ENCODE results near the gene TMEM135. TPM values are rescaled to one million over a fixed set of nuclear protein-coding genes. Genes with fewer than 3 reads are reported as not detected.

Gene TMEM135
- total RNA-seq, 1 donor from 2014 or later = 33.9 TPM

DNA sequence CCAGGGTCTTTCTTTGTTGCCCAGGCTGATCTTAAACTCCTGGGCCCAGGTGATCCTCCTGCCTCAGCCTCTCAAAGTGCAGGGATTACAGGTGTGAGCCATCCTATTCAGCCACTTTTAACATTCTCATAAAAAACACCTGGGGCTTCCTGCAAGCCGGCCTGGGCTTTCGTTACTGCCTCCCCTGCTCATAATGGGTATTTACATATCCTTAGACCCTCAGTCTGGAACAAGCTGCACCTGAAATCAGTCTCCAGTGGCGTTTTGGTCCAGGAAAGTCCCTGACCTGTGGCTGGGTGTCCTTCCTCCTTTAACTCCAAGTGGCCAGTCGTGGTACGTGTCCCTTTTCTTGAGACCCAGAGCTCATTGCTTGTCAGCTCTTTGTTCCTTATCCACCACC lies 320.7 kb downstream of the TMEM135 start:
- Mint-ChIP-seq H3K4me1 (ENCODE audit: unreplicated experiment) (no peaks in the 10 kb centered on the region), H3K9me3 (no peaks in the 10 kb centered on the region)
- no peak for DNase-seq (ENCODE audit: extremely low spot score, unreplicated experiment)

DNA sequence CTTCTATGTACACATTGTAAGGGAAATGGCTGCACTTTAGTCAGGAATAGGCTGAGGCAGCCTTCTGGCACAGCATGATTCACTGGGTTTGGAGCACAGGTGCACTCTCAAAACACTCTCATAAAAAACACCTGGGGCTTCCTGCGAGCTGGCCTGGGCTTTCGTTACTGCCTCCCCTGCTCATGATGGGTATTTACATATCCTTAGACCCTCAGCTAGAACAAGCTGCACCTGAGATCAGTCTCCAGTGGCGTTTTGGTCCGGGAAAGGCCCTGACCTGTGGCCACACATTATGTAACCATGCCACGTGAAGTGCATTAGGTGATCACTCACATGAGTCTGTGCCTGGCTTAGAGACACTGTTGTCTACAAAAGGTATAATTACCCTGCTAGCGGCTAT lies 321.7 kb downstream of the TMEM135 start:
- Mint-ChIP-seq H3K9me3 (no peaks in the 10 kb centered on the region), H3K27me3 (no peaks in the 10 kb centered on the region), H3K4me1 (ENCODE audit: unreplicated experiment) (no peaks in the 10 kb centered on the region), H3K4me3 (no peak overlapping the region), H3K36me3 (no peaks in the 10 kb centered on the region), H3K27ac (no peak overlapping the region)
- no peak for DNase-seq (ENCODE audit: extremely low spot score, unreplicated experiment)
- TF ChIP-seq, protein P1, sequence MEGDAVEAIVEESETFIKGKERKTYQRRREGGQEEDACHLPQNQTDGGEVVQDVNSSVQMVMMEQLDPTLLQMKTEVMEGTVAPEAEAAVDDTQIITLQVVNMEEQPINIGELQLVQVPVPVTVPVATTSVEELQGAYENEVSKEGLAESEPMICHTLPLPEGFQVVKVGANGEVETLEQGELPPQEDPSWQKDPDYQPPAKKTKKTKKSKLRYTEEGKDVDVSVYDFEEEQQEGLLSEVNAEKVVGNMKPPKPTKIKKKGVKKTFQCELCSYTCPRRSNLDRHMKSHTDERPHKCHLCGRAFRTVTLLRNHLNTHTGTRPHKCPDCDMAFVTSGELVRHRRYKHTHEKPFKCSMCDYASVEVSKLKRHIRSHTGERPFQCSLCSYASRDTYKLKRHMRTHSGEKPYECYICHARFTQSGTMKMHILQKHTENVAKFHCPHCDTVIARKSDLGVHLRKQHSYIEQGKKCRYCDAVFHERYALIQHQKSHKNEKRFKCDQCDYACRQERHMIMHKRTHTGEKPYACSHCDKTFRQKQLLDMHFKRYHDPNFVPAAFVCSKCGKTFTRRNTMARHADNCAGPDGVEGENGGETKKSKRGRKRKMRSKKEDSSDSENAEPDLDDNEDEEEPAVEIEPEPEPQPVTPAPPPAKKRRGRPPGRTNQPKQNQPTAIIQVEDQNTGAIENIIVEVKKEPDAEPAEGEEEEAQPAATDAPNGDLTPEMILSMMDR (conservative IDR thresholded peaks at IDR 0.05) = no peak

More for the DNA sequence above, 320.7 kb downstream of the TMEM135 start:
- no peaks in the 10 kb centered on the region for H3K36me3 Mint-ChIP-seq
- no peaks in the 10 kb centered on the region for H3K27me3 Mint-ChIP-seq
- TF ChIP-seq, protein P1 (conservative IDR thresholded peaks at IDR 0.05) = no peak
- no peak overlapping the region for H3K4me3 Mint-ChIP-seq
- H3K27ac Mint-ChIP-seq = no peak overlapping the region

DNA sequence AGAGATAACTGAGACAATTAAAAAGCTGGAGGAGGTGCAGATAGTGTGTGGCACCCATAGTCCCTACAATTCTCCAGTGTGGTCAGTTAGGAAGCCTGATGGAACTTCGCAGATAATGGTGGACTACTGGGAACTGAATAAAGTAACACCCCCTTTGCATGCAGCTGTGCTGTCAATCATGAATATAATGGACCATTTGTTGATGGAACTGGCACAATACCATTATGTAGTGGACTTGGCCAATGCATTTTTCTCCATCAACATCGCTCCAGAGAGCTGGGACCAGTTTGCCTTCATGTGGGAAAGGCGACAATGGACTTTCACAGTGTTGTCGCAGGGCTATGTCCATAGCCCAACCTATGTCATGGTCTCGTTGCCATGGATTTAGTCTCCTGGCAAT lies 324.2 kb downstream of the TMEM135 start:
- no peaks in the 10 kb centered on the region for H3K27me3 Mint-ChIP-seq

DNA sequence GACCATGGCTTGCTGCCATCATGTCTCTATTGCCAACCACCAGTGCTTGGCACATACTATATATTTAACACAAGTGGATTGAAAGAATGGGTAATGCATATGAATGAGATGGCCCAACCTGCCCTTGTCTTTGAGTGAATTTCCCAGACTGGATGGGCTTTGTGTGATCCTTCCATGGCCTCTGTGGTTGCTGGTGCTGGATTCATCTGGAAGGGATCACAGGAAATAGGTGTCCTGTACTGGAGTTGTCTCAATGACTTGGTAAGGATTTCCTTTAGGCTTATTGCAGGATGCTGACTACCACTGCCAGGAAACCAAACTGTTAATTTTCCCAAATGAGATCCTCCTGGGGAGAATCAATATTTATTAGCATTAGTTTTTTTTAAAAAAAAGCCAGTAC lies 328.6 kb downstream of the TMEM135 start:
- peaks cover 11% of the 10 kb centered on the region for H3K4me1 Mint-ChIP-seq (ENCODE audit: unreplicated experiment)
- no peak overlapping the region for H3K27ac Mint-ChIP-seq
- H3K36me3 Mint-ChIP-seq = no peaks in the 10 kb centered on the region
- TF ChIP-seq, protein P1 (conservative IDR thresholded peaks at IDR 0.05) = no peak
- no peaks in the 10 kb centered on the region for H3K27me3 Mint-ChIP-seq
- no peak overlapping the region for H3K4me3 Mint-ChIP-seq
- DNase-seq (ENCODE audit: extremely low spot score, unreplicated experiment) = no peak
- no peaks in the 10 kb centered on the region for H3K9me3 Mint-ChIP-seq

More for the DNA sequence above, 324.2 kb downstream of the TMEM135 start:
- TF ChIP-seq, protein P1 (conservative IDR thresholded peaks at IDR 0.05) = no peak
- Mint-ChIP-seq H3K9me3 (no peaks in the 10 kb centered on the region), H3K36me3 (no peaks in the 10 kb centered on the region), H3K4me1 (ENCODE audit: unreplicated experiment) (no peaks in the 10 kb centered on the region), H3K4me3 (no peak overlapping the region), H3K27ac (no peak overlapping the region)
- no peak for DNase-seq (ENCODE audit: extremely low spot score, unreplicated experiment)

DNA sequence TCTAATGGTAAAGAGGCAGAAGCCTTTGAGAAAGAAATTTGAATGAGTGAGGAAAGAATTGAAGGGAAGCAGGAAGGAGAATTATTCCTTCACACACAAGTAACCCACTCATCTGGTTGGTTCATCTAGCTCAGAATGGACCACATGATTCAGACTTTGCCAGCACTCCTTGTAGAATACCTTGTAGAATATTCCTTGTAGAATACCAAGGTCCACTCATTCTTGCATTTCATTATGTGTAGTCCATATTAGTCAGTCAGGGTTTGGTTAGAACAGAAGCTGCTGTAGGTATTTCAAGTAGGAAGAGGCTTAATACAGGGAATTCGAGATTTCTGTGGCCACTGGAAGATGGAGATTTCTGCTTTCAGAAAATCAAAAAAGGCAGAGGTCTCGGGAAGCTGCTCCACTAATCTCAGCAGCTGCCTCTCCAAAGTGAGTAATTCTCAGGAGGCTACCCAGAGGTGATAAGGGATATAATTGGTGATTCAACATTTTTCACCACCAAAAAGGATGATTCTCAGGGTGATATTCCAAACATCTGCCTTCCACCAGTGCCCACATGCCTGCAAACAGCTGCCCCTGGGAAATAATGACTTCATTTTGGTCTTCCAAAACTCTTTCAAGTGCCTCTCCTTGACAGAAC lies 329.1 kb downstream of the TMEM135 start:
- no peak for DNase-seq (ENCODE audit: extremely low spot score, unreplicated experiment)
- Mint-ChIP-seq H3K27ac (no peak overlapping the region), H3K4me1 (ENCODE audit: unreplicated experiment) (peaks cover 11% of the 10 kb centered on the region), H3K9me3 (no peaks in the 10 kb centered on the region), H3K4me3 (no peak overlapping the region), H3K27me3 (no peaks in the 10 kb centered on the region), H3K36me3 (no peaks in the 10 kb centered on the region)
- TF ChIP-seq, protein P1 (conservative IDR thresholded peaks at IDR 0.05) = no peak

Data from type B pancreatic cell (in vitro differentiated cells).